K562 (cell line): ENCODE measurements around the gene CLHC1. TPM values are rescaled to one million over a fixed set of nuclear protein-coding genes. Genes with fewer than 3 reads are reported as not detected.

ENCODE experiments used
- GABPB1 ChIP-seq: sonication (generic); formaldehyde crosslinking; IDR thresholded peaks from 2 replicates; pipeline ENCODE4 v1.8.0; 2022; ENCODE audit warnings: mild to moderate bottlenecking, missing genetic modification reagents
- HCFC1 ChIP-seq: IDR thresholded peaks from 2 replicates; pipeline ENCODE4 v1.6.1; 2012; ENCODE audit warnings: low read depth, low read length, improper control_type of control experiment
- MIER1 ChIP-seq: fragments of 450-650 bp; IDR thresholded peaks from 2 replicates; pipeline ENCODE4 v1.6.1; 2016; ENCODE audit warnings: antibody characterized with exemption, mild to moderate bottlenecking, low read depth
- NEUROD1 ChIP-seq: fragments of 150-350 bp; IDR thresholded peaks from 2 replicates; pipeline ENCODE4 v1.6.1; 2014; ENCODE audit warnings: borderline replicate concordance, low read length, low read depth; ENCODE audit not compliant: partially characterized antibody
- NONO ChIP-seq, 2 experiments: fragments of 200-400 bp in 1 of 2; fragments of 450-650 bp in 1 of 2; formaldehyde crosslinking in 1 of 2; IDR thresholded peaks; 2 replicates each; pipeline ENCODE4 v1.6.1; 2017; ENCODE audit warnings: low read depth in 2 of 2, mild to moderate bottlenecking in 2 of 2, moderate library complexity in 2 of 2, low read length in 1 of 2
- PML ChIP-seq: IDR thresholded peaks from 2 replicates; pipeline ENCODE4 v1.6.1; 2012; ENCODE audit warnings: low read length, inconsistent platforms
- SP2 ChIP-seq: IDR thresholded peaks from 2 replicates; pipeline ENCODE4 v1.6.1; 2011; ENCODE audit warnings: mild to moderate bottlenecking, low read depth, low read length, moderate library complexity; ENCODE audit not compliant: poor library complexity, severe bottlenecking; ENCODE audit errors: extremely low read depth
- TAL1 ChIP-seq: fragments of 450-650 bp; IDR thresholded peaks from 2 replicates; pipeline ENCODE4 v1.6.1; 2016; ENCODE audit warnings: mild to moderate bottlenecking
- TEAD2 ChIP-seq: fragments of 450-650 bp; IDR thresholded peaks from 2 replicates; pipeline ENCODE4 v1.6.1; 2016; ENCODE audit warnings: missing genetic modification characterization, control low read depth, missing compliant biosample characterization
- U2AF2 ChIP-seq: fragments of 200-400 bp; formaldehyde crosslinking; optimal IDR thresholded peaks from 2 replicates; pipeline ENCODE3; 2017; ENCODE audit warnings: low read depth, mild to moderate bottlenecking, low read length
- ZNF408 ChIP-seq: fragments of 250-450 bp; sonication (Bioruptor Pico); IDR thresholded peaks from 2 replicates; pipeline ENCODE4 v1.4.0; 2020; ENCODE audit warnings: low read depth, mild to moderate bottlenecking, moderate library complexity
- polyA plus RNA-seq, 8 experiments: library from polyadenylated mRNA; depleted of rRNA in 4 of 8; stranded (reverse) in 5 of 8; unstranded in 3 of 8; fragments of >200 nt; fragmentation: Nextera tagmentation in 2 of 8; fragmentation: Illumina TruSeq in 1 of 8; extraction: Ambion mirVana in 2 of 8; extraction: Trizol in 1 of 8; gene quantifications; 2 replicates each; pipeline versions ENCODE4 v1.2.1 to v1.2.3, GENCODE V29; 2011 to 2014; ENCODE audit warnings: inconsistent platforms in 1 of 8, missing spikeins in 1 of 8
- total RNA-seq, 7 experiments: library from RNA; depleted of rRNA in 6 of 7; stranded (reverse); fragments of >200 nt in 6 of 7; fragmentation: Illumina TruSeq in 2 of 7; extraction: Trizol in 2 of 7; gene quantifications; 2 replicates each; pipeline versions ENCODE4 v1.2.1 to v1.2.3, GENCODE V29; 2011 to 2021; ENCODE audit warnings: low replicate concordance in 1 of 7
- TF ChIP-seq, protein P1 (sequence below): fragments of 450-650 bp; IDR thresholded peaks from 2 replicates; pipeline ENCODE4 v1.6.1; 2016; ENCODE audit warnings: low read depth
- TF ChIP-seq, protein P2 (sequence below): fragments of 250-450 bp; sonication (Bioruptor Pico); IDR thresholded peaks from 2 replicates; pipeline ENCODE4 v1.4.0; 2020; ENCODE audit warnings: mild to moderate bottlenecking, moderate library complexity
- TF ChIP-seq, protein P3 (sequence below): IDR thresholded peaks from 2 replicates; pipeline ENCODE4 v1.6.1; 2016; ENCODE audit warnings: missing genetic modification characterization, missing compliant biosample characterization

Gene CLHC1
- total and polyA plus RNA-seq, 9 of the 15 experiments (the other 6 are each of a cell fraction or from before 2014, with no cell fraction given), result 3.7 to 14.3 (median 8.6) TPM

DNA sequence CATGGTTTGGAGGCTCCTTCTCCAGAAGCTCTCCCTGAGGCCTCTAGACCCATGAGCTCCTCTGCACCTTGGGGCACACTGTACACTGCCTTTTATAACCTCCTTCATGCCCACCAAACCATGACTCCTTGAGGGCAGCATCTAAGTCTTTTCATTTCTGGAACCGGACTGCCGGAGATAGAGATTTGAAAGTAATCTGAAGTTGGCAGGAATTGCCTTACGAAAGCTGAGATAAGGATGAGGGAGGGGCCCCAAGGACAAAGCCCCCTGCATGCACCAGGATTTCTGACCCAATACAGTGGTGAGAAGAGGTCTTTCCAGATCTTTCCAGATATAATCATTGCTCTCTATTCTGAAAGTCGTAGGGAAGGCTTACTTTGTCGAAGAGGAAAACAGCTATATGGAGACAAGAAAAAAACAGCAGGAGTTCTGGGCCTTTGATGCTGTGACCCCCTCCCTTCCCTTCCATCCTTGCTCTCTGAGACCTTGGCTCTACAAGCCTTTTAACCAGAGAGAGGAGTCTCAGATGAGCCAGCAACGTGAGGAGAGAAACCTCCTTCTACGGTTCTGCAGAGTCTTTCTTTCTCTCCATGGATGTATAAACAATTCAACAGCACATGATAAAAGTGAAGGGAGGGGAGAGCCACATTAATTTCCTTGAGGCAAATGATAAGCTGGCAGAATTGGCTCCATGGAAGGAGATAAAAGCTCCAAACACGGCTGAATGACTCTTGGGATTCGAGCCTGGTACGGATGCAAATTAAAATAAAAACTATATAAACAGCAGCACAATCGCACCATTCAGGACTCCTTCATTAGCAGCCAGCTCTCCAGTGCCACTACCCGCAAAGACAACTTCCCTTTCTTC is 93.8 kb downstream of the CLHC1 start (continued):
- TF ChIP-seq, protein P1, sequence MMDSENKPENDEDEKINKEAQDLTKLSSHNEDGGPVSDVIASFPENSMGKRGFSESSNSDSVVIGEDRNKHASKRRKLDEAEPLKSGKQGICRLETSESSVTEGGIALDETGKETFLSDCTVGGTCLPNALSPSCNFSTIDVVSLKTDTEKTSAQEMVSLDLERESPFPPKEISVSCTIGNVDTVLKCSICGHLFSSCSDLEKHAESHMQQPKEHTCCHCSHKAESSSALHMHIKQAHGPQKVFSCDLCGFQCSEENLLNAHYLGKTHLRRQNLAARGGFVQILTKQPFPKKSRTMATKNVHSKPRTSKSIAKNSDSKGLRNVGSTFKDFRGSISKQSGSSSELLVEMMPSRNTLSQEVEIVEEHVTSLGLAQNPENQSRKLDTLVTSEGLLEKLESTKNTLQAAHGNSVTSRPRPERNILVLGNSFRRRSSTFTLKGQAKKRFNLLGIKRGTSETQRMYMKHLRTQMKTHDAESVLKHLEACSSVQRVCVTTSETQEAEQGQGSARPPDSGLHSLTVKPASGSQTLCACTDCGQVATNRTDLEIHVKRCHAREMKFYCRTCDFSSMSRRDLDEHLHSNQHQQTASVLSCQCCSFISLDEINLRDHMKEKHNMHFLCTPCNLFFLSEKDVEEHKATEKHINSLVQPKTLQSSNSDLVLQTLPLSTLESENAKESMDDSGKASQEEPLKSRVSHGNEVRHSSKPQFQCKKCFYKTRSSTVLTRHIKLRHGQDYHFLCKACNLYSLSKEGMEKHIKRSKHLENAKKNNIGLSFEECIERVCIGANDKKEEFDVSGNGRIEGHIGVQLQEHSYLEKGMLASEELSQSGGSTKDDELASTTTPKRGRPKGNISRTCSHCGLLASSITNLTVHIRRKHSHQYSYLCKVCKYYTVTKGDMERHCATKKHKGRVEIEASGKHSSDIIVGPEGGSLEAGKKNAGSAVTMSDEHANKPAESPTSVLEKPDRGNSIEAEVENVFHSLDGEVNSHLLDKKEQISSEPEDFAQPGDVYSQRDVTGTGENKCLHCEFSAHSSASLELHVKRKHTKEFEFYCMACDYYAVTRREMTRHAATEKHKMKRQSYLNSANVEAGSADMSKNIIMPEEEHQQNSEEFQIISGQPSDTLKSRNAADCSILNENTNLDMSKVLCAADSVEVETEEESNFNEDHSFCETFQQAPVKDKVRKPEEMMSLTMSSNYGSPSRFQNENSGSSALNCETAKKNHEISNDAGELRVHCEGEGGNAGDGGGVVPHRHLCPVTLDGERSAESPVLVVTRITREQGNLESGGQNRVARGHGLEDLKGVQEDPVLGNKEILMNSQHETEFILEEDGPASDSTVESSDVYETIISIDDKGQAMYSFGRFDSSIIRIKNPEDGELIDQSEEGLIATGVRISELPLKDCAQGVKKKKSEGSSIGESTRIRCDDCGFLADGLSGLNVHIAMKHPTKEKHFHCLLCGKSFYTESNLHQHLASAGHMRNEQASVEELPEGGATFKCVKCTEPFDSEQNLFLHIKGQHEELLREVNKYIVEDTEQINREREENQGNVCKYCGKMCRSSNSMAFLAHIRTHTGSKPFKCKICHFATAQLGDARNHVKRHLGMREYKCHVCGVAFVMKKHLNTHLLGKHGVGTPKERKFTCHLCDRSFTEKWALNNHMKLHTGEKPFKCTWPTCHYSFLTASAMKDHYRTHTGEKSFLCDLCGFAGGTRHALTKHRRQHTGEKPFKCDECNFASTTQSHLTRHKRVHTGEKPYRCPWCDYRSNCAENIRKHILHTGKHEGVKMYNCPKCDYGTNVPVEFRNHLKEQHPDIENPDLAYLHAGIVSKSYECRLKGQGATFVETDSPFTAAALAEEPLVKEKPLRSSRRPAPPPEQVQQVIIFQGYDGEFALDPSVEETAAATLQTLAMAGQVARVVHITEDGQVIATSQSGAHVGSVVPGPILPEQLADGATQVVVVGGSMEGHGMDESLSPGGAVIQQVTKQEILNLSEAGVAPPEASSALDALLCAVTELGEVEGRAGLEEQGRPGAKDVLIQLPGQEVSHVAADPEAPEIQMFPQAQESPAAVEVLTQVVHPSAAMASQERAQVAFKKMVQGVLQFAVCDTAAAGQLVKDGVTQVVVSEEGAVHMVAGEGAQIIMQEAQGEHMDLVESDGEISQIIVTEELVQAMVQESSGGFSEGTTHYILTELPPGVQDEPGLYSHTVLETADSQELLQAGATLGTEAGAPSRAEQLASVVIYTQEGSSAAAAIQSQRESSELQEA, result no peak
- TF ChIP-seq HCFC1 (no peak), MIER1 (no peak), U2AF2 (no peak), TAL1 (peak; percentile 64), TEAD2 (tag) (no peak), GABPB1 (CRISPR knock-in tag) (no peak), SP2 (no peak), NEUROD1 (no peak), PML (peak; percentile 27; the same call in 1 of the 2 replicates), NONO (IDR thresholded peaks at IDR 0.05; ENCODE audit: low read depth in 2 of 2, low read length in 1 of 2) (no peak), ZNF408 (no peak)
- TF ChIP-seq, protein P2, sequence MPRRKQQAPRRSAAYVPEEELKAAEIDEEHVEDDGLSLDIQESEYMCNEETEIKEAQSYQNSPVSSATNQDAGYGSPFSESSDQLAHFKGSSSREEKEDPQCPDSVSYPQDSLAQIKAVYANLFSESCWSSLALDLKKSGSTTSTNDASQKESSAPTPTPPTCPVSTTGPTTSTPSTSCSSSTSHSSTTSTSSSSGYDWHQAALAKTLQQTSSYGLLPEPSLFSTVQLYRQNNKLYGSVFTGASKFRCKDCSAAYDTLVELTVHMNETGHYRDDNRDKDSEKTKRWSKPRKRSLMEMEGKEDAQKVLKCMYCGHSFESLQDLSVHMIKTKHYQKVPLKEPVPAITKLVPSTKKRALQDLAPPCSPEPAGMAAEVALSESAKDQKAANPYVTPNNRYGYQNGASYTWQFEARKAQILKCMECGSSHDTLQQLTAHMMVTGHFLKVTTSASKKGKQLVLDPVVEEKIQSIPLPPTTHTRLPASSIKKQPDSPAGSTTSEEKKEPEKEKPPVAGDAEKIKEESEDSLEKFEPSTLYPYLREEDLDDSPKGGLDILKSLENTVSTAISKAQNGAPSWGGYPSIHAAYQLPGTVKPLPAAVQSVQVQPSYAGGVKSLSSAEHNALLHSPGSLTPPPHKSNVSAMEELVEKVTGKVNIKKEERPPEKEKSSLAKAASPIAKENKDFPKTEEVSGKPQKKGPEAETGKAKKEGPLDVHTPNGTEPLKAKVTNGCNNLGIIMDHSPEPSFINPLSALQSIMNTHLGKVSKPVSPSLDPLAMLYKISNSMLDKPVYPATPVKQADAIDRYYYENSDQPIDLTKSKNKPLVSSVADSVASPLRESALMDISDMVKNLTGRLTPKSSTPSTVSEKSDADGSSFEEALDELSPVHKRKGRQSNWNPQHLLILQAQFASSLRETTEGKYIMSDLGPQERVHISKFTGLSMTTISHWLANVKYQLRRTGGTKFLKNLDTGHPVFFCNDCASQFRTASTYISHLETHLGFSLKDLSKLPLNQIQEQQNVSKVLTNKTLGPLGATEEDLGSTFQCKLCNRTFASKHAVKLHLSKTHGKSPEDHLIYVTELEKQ, result no peak
- TF ChIP-seq, protein P3, sequence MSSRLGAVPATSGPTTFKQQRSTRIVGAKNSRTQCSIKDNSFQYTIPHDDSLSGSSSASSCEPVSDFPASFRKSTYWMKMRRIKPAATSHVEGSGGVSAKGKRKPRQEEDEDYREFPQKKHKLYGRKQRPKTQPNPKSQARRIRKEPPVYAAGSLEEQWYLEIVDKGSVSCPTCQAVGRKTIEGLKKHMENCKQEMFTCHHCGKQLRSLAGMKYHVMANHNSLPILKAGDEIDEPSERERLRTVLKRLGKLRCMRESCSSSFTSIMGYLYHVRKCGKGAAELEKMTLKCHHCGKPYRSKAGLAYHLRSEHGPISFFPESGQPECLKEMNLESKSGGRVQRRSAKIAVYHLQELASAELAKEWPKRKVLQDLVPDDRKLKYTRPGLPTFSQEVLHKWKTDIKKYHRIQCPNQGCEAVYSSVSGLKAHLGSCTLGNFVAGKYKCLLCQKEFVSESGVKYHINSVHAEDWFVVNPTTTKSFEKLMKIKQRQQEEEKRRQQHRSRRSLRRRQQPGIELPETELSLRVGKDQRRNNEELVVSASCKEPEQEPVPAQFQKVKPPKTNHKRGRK (tag), result no peak
